GM12878 (cell line): ENCODE results near the gene SECTM1. TPM values are rescaled to one million over a fixed set of nuclear protein-coding genes. Genes with fewer than 3 reads are reported as not detected.
A peak's percentile ranks its signal among the peaks of the same experiment; 100 is the strongest.

Experiments
- NR2C2 ChIP-seq: IDR thresholded peaks from 2 replicates; pipeline ENCODE4 v1.6.1; 2011; ENCODE audit warnings: borderline replicate concordance, low read depth; ENCODE audit not compliant: control insufficient read depth, insufficient read length
- PML ChIP-seq: IDR thresholded peaks from 2 replicates; pipeline ENCODE4 v1.6.1; 2012; ENCODE audit warnings: low read length, inconsistent platforms
- TCF3 ChIP-seq: IDR thresholded peaks from 2 replicates; pipeline ENCODE4 v1.6.1; 2012; ENCODE audit warnings: low read depth, mild to moderate bottlenecking, low read length, borderline replicate concordance; ENCODE audit not compliant: insufficient read depth
- polyA plus RNA-seq, 11 experiments: library from polyadenylated mRNA; depleted of rRNA in 4 of 11; unstranded in 6 of 11; stranded (reverse) in 5 of 11; fragments of >200 nt; fragmentation: Nextera tagmentation in 4 of 11; fragmentation: Illumina TruSeq in 1 of 11; extraction: Ambion mirVana in 4 of 11; extraction: Trizol in 1 of 11; gene quantifications; 1 replicate in 1 of 11; 2 replicates in 10 of 11; pipeline versions ENCODE4 v1.2.1 to v1.2.3, GENCODE V29; 2011 to 2016; ENCODE audit warnings: inconsistent platforms in 2 of 11, missing spikeins in 2 of 11, low read depth in 1 of 11
- total RNA-seq, 4 experiments: library from RNA; depleted of rRNA in 3 of 4; stranded (reverse); fragments of >200 nt in 3 of 4; fragmentation: Illumina TruSeq in 1 of 4; extraction: Trizol in 1 of 4; gene quantifications; 2 replicates each; pipeline versions ENCODE4 v1.2.1 to v1.2.3, GENCODE V29; 2013 to 2021
- TF ChIP-seq, protein P1 (sequence below): fragments of 450-650 bp; IDR thresholded peaks from 2 replicates; pipeline ENCODE4 v1.6.1; 2016; ENCODE audit warnings: mild to moderate bottlenecking
- TF ChIP-seq, protein P2 (sequence below): fragments of 450-650 bp; IDR thresholded peaks from 2 replicates; pipeline ENCODE4 v1.6.1; 2017; ENCODE audit warnings: mild to moderate bottlenecking, moderate library complexity
- TF ChIP-seq, protein P3 (sequence below): fragments of 450-650 bp; IDR thresholded peaks from 2 replicates; pipeline ENCODE4 v1.6.1; 2017; ENCODE audit warnings: low read depth, mild to moderate bottlenecking, moderate library complexity

SECTM1 gene
- total and polyA plus RNA-seq, 10 of the 15 experiments (the other 5 are each of a cell fraction or from before 2014, with no cell fraction given), result 0.10 to 0.13 (median 0.12) TPM; not detected in 7

DNA sequence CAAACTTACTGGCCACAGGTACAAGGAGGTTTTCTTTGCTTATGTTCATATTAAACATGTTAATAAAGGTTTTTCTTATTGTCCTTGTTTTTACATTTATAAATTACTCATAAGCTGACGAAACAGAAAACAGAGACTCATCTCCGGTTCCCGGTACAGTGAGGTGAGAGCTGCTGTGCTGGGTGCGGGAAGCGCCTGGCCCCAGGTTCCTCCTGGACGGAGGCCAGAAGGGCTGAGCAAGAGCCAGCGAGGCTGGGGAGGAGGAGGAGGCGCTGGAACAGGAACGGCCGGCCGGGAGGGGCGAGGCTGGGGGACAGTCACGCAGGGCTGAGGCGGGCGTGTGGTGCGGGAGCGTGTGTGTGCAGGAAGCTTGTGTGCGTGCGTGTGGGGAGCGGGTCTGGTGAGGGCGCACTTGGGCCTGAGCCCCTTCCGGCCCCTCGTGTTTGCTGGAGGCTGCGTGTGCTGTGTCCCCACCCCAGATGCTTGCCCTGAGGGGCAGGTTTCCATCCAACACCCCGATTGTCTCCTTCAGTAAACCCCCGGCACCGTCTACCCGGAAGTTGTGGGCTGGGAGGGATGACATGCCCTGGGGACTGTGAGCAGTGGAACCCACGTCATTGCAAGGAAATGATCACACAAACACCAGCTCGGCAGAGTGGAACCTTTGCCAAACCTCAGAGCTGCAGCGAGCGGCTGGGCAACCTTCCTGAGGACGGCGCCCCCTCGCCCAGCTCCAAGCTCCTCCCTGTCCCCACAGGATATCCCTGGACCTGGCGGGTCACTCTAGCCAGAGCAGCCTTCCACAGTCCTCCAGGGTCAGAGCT lies 35.6 kb downstream of the SECTM1 start (continued):
- TF ChIP-seq, protein P1, sequence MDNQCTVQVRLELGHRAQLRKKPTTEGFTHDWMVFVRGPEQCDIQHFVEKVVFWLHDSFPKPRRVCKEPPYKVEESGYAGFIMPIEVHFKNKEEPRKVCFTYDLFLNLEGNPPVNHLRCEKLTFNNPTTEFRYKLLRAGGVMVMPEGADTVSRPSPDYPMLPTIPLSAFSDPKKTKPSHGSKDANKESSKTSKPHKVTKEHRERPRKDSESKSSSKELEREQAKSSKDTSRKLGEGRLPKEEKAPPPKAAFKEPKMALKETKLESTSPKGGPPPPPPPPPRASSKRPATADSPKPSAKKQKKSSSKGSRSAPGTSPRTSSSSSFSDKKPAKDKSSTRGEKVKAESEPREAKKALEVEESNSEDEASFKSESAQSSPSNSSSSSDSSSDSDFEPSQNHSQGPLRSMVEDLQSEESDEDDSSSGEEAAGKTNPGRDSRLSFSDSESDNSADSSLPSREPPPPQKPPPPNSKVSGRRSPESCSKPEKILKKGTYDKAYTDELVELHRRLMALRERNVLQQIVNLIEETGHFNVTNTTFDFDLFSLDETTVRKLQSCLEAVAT, result peak; percentile 64
- TF ChIP-seq, protein P2, sequence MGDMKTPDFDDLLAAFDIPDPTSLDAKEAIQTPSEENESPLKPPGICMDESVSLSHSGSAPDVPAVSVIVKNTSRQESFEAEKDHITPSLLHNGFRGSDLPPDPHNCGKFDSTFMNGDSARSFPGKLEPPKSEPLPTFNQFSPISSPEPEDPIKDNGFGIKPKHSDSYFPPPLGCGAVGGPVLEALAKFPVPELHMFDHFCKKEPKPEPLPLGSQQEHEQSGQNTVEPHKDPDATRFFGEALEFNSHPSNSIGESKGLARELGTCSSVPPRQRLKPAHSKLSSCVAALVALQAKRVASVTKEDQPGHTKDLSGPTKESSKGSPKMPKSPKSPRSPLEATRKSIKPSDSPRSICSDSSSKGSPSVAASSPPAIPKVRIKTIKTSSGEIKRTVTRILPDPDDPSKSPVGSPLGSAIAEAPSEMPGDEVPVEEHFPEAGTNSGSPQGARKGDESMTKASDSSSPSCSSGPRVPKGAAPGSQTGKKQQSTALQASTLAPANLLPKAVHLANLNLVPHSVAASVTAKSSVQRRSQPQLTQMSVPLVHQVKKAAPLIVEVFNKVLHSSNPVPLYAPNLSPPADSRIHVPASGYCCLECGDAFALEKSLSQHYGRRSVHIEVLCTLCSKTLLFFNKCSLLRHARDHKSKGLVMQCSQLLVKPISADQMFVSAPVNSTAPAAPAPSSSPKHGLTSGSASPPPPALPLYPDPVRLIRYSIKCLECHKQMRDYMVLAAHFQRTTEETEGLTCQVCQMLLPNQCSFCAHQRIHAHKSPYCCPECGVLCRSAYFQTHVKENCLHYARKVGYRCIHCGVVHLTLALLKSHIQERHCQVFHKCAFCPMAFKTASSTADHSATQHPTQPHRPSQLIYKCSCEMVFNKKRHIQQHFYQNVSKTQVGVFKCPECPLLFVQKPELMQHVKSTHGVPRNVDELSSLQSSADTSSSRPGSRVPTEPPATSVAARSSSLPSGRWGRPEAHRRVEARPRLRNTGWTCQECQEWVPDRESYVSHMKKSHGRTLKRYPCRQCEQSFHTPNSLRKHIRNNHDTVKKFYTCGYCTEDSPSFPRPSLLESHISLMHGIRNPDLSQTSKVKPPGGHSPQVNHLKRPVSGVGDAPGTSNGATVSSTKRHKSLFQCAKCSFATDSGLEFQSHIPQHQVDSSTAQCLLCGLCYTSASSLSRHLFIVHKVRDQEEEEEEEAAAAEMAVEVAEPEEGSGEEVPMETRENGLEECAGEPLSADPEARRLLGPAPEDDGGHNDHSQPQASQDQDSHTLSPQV, result peak; percentile 60; the same call in 1 of the 2 replicates
- TF ChIP-seq PML, result no peak
- no peak for TF ChIP-seq TCF3
- TF ChIP-seq, protein P3, sequence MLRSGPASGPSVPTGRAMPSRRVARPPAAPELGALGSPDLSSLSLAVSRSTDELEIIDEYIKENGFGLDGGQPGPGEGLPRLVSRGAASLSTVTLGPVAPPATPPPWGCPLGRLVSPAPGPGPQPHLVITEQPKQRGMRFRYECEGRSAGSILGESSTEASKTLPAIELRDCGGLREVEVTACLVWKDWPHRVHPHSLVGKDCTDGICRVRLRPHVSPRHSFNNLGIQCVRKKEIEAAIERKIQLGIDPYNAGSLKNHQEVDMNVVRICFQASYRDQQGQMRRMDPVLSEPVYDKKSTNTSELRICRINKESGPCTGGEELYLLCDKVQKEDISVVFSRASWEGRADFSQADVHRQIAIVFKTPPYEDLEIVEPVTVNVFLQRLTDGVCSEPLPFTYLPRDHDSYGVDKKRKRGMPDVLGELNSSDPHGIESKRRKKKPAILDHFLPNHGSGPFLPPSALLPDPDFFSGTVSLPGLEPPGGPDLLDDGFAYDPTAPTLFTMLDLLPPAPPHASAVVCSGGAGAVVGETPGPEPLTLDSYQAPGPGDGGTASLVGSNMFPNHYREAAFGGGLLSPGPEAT, result no peak; the same call in none of the 2 replicates
- no peak for TF ChIP-seq NR2C2
